Measurements from ENCODE around the gene AURKAIP1.

DNA sequence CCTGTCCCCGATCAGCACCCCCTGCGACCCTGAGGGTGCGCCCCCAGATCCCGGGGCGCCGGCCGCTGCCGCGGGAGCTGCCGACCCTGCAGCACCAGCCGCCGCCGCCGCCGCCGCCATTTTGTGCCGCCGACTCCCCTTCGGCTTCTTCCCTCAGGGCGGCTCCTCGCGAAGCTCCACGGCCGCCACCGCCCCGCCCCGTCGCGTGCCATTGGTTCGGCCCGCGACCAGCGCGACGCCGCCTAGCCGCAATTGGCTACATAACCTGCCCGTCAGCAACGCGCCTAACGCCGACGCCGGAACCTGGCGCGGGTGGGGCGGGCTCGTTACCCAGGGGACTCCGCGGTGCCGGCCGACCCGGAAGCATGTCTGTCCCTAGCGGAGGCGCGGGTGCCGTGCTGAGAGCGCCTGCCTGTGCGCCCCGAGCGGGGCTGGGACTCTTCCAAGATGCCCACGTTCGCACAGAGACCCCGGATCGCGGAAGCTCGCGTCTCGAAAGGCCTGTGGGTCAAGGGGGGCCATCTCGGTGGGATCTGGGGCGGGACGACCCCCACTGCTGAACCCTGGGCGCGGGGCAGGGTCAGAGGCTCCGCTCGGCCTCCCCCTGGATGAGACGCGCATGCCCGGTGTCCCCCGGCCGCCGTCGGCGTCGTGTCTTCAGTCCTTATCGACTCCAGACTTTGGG, 24.3 kb upstream of the AURKAIP1 start, which contains the start of gene CCNL2:
- TF ChIP-seq, protein P1, sequence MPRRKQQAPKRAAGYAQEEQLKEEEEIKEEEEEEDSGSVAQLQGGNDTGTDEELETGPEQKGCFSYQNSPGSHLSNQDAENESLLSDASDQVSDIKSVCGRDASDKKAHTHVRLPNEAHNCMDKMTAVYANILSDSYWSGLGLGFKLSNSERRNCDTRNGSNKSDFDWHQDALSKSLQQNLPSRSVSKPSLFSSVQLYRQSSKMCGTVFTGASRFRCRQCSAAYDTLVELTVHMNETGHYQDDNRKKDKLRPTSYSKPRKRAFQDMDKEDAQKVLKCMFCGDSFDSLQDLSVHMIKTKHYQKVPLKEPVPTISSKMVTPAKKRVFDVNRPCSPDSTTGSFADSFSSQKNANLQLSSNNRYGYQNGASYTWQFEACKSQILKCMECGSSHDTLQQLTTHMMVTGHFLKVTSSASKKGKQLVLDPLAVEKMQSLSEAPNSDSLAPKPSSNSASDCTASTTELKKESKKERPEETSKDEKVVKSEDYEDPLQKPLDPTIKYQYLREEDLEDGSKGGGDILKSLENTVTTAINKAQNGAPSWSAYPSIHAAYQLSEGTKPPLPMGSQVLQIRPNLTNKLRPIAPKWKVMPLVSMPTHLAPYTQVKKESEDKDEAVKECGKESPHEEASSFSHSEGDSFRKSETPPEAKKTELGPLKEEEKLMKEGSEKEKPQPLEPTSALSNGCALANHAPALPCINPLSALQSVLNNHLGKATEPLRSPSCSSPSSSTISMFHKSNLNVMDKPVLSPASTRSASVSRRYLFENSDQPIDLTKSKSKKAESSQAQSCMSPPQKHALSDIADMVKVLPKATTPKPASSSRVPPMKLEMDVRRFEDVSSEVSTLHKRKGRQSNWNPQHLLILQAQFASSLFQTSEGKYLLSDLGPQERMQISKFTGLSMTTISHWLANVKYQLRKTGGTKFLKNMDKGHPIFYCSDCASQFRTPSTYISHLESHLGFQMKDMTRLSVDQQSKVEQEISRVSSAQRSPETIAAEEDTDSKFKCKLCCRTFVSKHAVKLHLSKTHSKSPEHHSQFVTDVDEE (CRISPR knock-in tag; IDR thresholded peaks at IDR 0.05): no peak
- TF ChIP-seq ZFP3 (CRISPR knock-in tag; IDR thresholded peaks at IDR 0.05) (no peak), ZNF565 (CRISPR knock-in tag; conservative IDR thresholded peaks at IDR 0.05; ENCODE audit: low read depth) (no peak), CREB5 (CRISPR knock-in tag; IDR thresholded peaks at IDR 0.05; ENCODE audit: low read depth) (no peak), POU6F1 (CRISPR knock-in tag; IDR thresholded peaks at IDR 0.05; ENCODE audit: borderline replicate concordance, low read depth) (no peak), PATZ1 (CRISPR knock-in tag; IDR thresholded peaks at IDR 0.05; ENCODE audit: borderline replicate concordance) (no peak), RARB (CRISPR knock-in tag; IDR thresholded peaks at IDR 0.05) (no peak)

Measured in SK-N-SH treated with all-trans-retinoic acid at 6 μM for 48 hours (cell line).